OCI-LY7 (cell line): Measurements from ENCODE around the gene PLA1A.

Source experiments
- CTCF ChIP-seq: fragments of 200-600 bp; sonication (generic); conservative IDR thresholded peaks from 2 replicates; pipeline ENCODE4 v1.5.1; 2014; ENCODE audit warnings: mild to moderate bottlenecking, antibody characterized with exemption, low read length, moderate library complexity, mixed read lengths
- EZH2phosphoT487 ChIP-seq: fragments of 200-600 bp; sonication (generic); IDR thresholded peaks from 2 replicates; pipeline ENCODE4 v1.6.1; 2018; ENCODE audit warnings: low read depth, borderline replicate concordance, mild to moderate bottlenecking, mixed run types, antibody characterized with exemption, low read length, moderate library complexity, mixed read lengths

- no peak for TF ChIP-seq CTCF
- no peak for TF ChIP-seq EZH2phosphoT487
Measured at GRCh38 chr3:119624002-119624720, 26.5 kb downstream of the PLA1A start.
